H1 (cell line): ENCODE results near the gene PSMD13. TPM values are rescaled to one million over a fixed set of nuclear protein-coding genes. Genes with fewer than 3 reads are reported as not detected.

Experiments
- CTCF ChIA-PET: fragments of 300-600 bp; sonication (Branson Sonifier 250); formaldehyde crosslinking; loops from one replicate; lab custom pipeline; 2021; ENCODE audit not compliant: partially characterized antibody; lab: Charles Lee
- POLR2A ChIA-PET: fragments of 300-600 bp; sonication (Branson Sonifier 250); formaldehyde crosslinking; loops from one replicate; lab custom pipeline; 2021; ENCODE audit warnings: inconsistent platforms; ENCODE audit not compliant: partially characterized antibody; lab: Charles Lee
- DNase-seq, 2 experiments: peaks; one replicate each; pipeline versions ENCODE4 v3.0.0 to v3.0.0-alpha.2; 2010 to 2022; ENCODE audit warnings: low spot score in 2 of 2, low read depth in 1 of 2, mixed read lengths in 1 of 2
- FAIRE-seq: peaks from 2 replicates; lab custom pipeline; 2011; peaks lifted over from hg19 to GRCh38; lab: Jason Lieb, UNC
- H2AFZ ChIP-seq: 2 replicates; pipeline ENCODE4 v1.8.1; 2012; ENCODE audit warnings: low read length, inconsistent platforms
- H2AK5ac ChIP-seq: 2 replicates; pipeline ENCODE4 v1.6.1; 2013; ENCODE audit warnings: low read depth, low read length
- H2BK120ac ChIP-seq: replicated peaks from 2 replicates; pipeline ENCODE3; 2013; ENCODE audit warnings: low read depth, low read length, inconsistent platforms
- H2BK12ac ChIP-seq: 2 replicates; pipeline ENCODE4 v1.6.1; 2013; ENCODE audit warnings: low read depth, low read length
- H2BK15ac ChIP-seq: 2 replicates; pipeline ENCODE4 v1.6.1; 2013; ENCODE audit warnings: low read length
- H2BK20ac ChIP-seq: 2 replicates; pipeline ENCODE4 v1.6.1; 2013; ENCODE audit warnings: low read length
- H2BK5ac ChIP-seq: 2 replicates; pipeline ENCODE4 v1.6.1; 2013; ENCODE audit warnings: low read depth, low read length
- H3K14ac ChIP-seq: 2 replicates; pipeline ENCODE4 v1.6.1; 2013; ENCODE audit warnings: inconsistent platforms; ENCODE audit not compliant: insufficient read length
- H3K18ac ChIP-seq: 2 replicates; pipeline ENCODE4 v1.6.1; 2013; ENCODE audit warnings: low read length; ENCODE audit errors: extremely low read depth
- H3K23ac ChIP-seq: 2 replicates; pipeline ENCODE4 v1.6.1; 2013; ENCODE audit warnings: inconsistent platforms; ENCODE audit not compliant: insufficient read length
- H3K23me2 ChIP-seq: 2 replicates; pipeline ENCODE4 v1.6.1; 2013; ENCODE audit warnings: low read depth, low read length
- H3K27ac ChIP-seq: 2 replicates; pipeline ENCODE4 v1.6.1; 2011; ENCODE audit warnings: low read depth, low read length, inconsistent platforms
- H3K27me3 ChIP-seq, 4 experiments: replicated peaks in 1 of 4; 1 replicate in 1 of 4; 2 replicates in 3 of 4; pipeline versions ENCODE4 v1.6.1 to v1.8.1; 2011 to 2013; ENCODE audit warnings: low read length in 3 of 4, mild to moderate bottlenecking in 3 of 4, inconsistent platforms in 2 of 4, mixed read lengths in 2 of 4, moderate library complexity in 1 of 4; ENCODE audit not compliant: control insufficient read depth in 3 of 4, insufficient read depth in 3 of 4; ENCODE audit errors: extremely low read depth in 1 of 4
- H3K36me3 ChIP-seq, 4 experiments: 2 replicates each; pipeline versions ENCODE4 v1.6.1 to v1.8.1; 2011 to 2013; ENCODE audit warnings: mild to moderate bottlenecking in 4 of 4, low read length in 3 of 4, moderate library complexity in 2 of 4, control low read depth in 1 of 4, inconsistent platforms in 1 of 4; ENCODE audit not compliant: insufficient read depth in 4 of 4, control insufficient read depth in 2 of 4
- H3K4ac ChIP-seq: replicated peaks from 2 replicates; pipeline ENCODE3; 2013; ENCODE audit warnings: low read length, low read depth, mixed read lengths, inconsistent platforms; ENCODE audit not compliant: insufficient read length
- H3K4me1 ChIP-seq, 4 experiments: replicated peaks in 1 of 4; 1 replicate in 1 of 4; 2 replicates in 3 of 4; pipeline versions ENCODE4 v1.6.1 to v1.8.1; 2011 to 2013; ENCODE audit warnings: low read length in 3 of 4, inconsistent platforms in 2 of 4, mixed read lengths in 1 of 4; ENCODE audit not compliant: insufficient read depth in 4 of 4, control insufficient read depth in 3 of 4
- H3K4me2 ChIP-seq, 2 experiments: 2 replicates each; pipeline versions ENCODE4 v1.6.1 to v1.8.1; 2011 to 2013; ENCODE audit warnings: low read depth in 2 of 2, low read length in 2 of 2, control low read depth in 1 of 2, inconsistent platforms in 1 of 2, mild to moderate bottlenecking in 1 of 2; ENCODE audit not compliant: insufficient read depth in 1 of 2
- H3K4me3 ChIP-seq, 4 experiments: fragments of 200-600, 300-600 bp in 1 of 4; sonication (generic), shearing (Covaris generic), sonication (Bioruptor Twin) in 1 of 4; 2 replicates each; pipeline versions ENCODE4 v1.5.1 to v1.8.1; 2011 to 2016; ENCODE audit warnings: low read length in 4 of 4, low read depth in 3 of 4, control low read depth in 2 of 4, inconsistent platforms in 2 of 4, mild to moderate bottlenecking in 2 of 4, mixed read lengths in 1 of 4, moderate library complexity in 1 of 4; ENCODE audit not compliant: insufficient read depth in 2 of 4; ENCODE audit errors: extremely low read depth in 1 of 4
- H3K56ac ChIP-seq: replicated peaks from 2 replicates; pipeline ENCODE3; 2013; ENCODE audit warnings: low read depth, mild to moderate bottlenecking, mixed read lengths, low read length, inconsistent platforms; ENCODE audit not compliant: insufficient read length
- H3K79me1 ChIP-seq: 2 replicates; pipeline ENCODE4 v1.6.1; 2013; ENCODE audit warnings: low read depth, low read length, control low read depth
- H3K79me2 ChIP-seq, 2 experiments: 2 replicates each; pipeline versions ENCODE4 v1.6.1 to v1.8.1; 2012 to 2013; ENCODE audit warnings: low read length in 2 of 2, mild to moderate bottlenecking in 2 of 2, inconsistent platforms in 1 of 2; ENCODE audit not compliant: insufficient read depth in 2 of 2, control insufficient read depth in 1 of 2
- H3K9ac ChIP-seq, 4 experiments: replicated peaks in 1 of 4; 1 replicate in 1 of 4; 2 replicates in 3 of 4; pipeline versions ENCODE4 v1.6.1 to v1.8.1; 2011 to 2013; ENCODE audit warnings: low read depth in 3 of 4, low read length in 3 of 4, control low read depth in 2 of 4, mild to moderate bottlenecking in 2 of 4, moderate library complexity in 2 of 4, inconsistent platforms in 1 of 4; ENCODE audit errors: extremely low read depth in 1 of 4
- H3K9me3 ChIP-seq, 2 experiments: 2 replicates each; pipeline versions ENCODE4 v1.6.1 to v1.8.1; 2012 to 2013; ENCODE audit warnings: mild to moderate bottlenecking in 2 of 2, moderate library complexity in 2 of 2, control low read depth in 1 of 2, inconsistent platforms in 1 of 2, low read depth in 1 of 2, low read length in 1 of 2, mixed read lengths in 1 of 2; ENCODE audit not compliant: insufficient read depth in 2 of 2
- H4K20me1 ChIP-seq, 2 experiments: replicated peaks in 1 of 2; 2 replicates each; pipeline versions ENCODE3 to v1.8.1; 2011 to 2013; ENCODE audit warnings: inconsistent platforms in 2 of 2, low read length in 2 of 2, mild to moderate bottlenecking in 1 of 2; ENCODE audit not compliant: insufficient read depth in 2 of 2, control insufficient read depth in 1 of 2
- H4K5ac ChIP-seq: 2 replicates; pipeline ENCODE4 v1.6.1; 2013; ENCODE audit warnings: low read length, low read depth, mixed read lengths, inconsistent platforms; ENCODE audit not compliant: insufficient read length
- H4K8ac ChIP-seq: 2 replicates; pipeline ENCODE4 v1.8.0; 2013; ENCODE audit warnings: mild to moderate bottlenecking, moderate library complexity, low read length, inconsistent platforms; ENCODE audit not compliant: insufficient read depth; ENCODE audit errors: extremely low read depth
- H4K91ac ChIP-seq: replicated peaks from 2 replicates; pipeline ENCODE3; 2013; ENCODE audit warnings: low read length, mixed read lengths, inconsistent platforms; ENCODE audit not compliant: insufficient read length
- NANOG ChIP-seq: IDR thresholded peaks from 2 replicates; pipeline ENCODE4 v1.6.1; 2011; ENCODE audit warnings: low read length, low read depth, mild to moderate bottlenecking, inconsistent platforms; ENCODE audit not compliant: insufficient read depth, poor library complexity, severe bottlenecking
- SP2 ChIP-seq: IDR thresholded peaks from 2 replicates; pipeline ENCODE4 v1.6.1; 2012; ENCODE audit warnings: mild to moderate bottlenecking, low read length, inconsistent platforms
- WGBS, 2 experiments: shearing (Covaris generic) in 1 of 2; methylation state at CpG; one replicate each; pipeline versions ENCODE4 v1.1.6 to v1.1.7; 2013 to 2015; ENCODE audit warnings: low lambda C conversion rate in 2 of 2, mixed read lengths in 2 of 2, inconsistent platforms in 1 of 2, low coverage in 1 of 2, missing lambda C conversion rate in 1 of 2; ENCODE audit not compliant: insufficient replicate concordance in 2 of 2, insufficient coverage in 1 of 2, insufficient read length in 1 of 2; ENCODE audit errors: extremely low coverage in 1 of 2, missing lambda C conversion rate in 1 of 2; 5-methylcytosine and 5-hydroxymethylcytosine counted together
- polyA plus RNA-seq, 7 experiments: library from polyadenylated mRNA; depleted of rRNA in 3 of 7; stranded (reverse) in 5 of 7; unstranded in 2 of 7; fragments of >200 nt in 5 of 7; fragments of 200-250 nt in 2 of 7; gene quantifications; 1 replicate in 5 of 7; 2 replicates in 1 of 7; 4 replicates in 1 of 7; pipeline versions ENCODE4 v1.2.1 to v1.2.3, GENCODE V29; 2011 to 2013; ENCODE audit warnings: missing spikeins in 2 of 7, mixed read lengths in 2 of 7
- total RNA-seq: library from RNA; stranded (reverse); fragmentation: NEBNext Ultra II Directional; extraction: Animal tissue kit (Norgen Biotek cat#: 25700); gene quantifications from 2 replicates; pipeline ENCODE4 v1.2.1, GENCODE V29; 2021

Gene PSMD13
- total and polyA plus RNA-seq, 2 of the 8 experiments (the other 6 are each of a cell fraction or from before 2014, with no cell fraction given), result 121 to 141 TPM

GRCh38 chr11:282630-283360 is 46.0 kb downstream of the PSMD13 start:
- no peak overlapping the region for H3K4me2 ChIP-seq
- H3K23me2 ChIP-seq, result no peaks in the 10 kb centered on the region
- peak overlapping the region; percentile 94; the same call in 1 of the 2 replicates for H2BK12ac ChIP-seq
- no peak overlapping the region for H3K23ac ChIP-seq
- ChIA-PET CTCF (interaction anchor here (0.9 to 8.6 kb wide), 7 partner anchors 8 to 82 kb away, joined by 3 to 88 read pairs (median 5); no protein-coding TSS in a partner anchor), POLR2A (interaction anchor here (1.3 to 7.7 kb wide), 9 partner anchors 9 to 113 kb away, joined by 4 to 51 read pairs (median 7); partner anchors contain the start of gene IFITM5)
- no peak overlapping the region; the same call in 1 of the 2 replicates for H2BK5ac ChIP-seq
- H2AFZ ChIP-seq, result no peak overlapping the region
- H4K20me1 ChIP-seq, result no peaks in the 10 kb centered on the region
- H3K79me2 ChIP-seq, result no peaks in the 10 kb centered on the region
- H3K4me3 ChIP-seq, result no peak overlapping the region
- peaks cover 0 to 2% of the 10 kb centered on the region in 2 experiments; a peak in 1 of 4 replicates for H3K9me3 ChIP-seq
- H3K27me3 ChIP-seq, result peaks cover 0 to 12% (median 7%) of the 10 kb centered on the region in 4 experiments; a peak in 5 of 7 replicates
- H4K8ac ChIP-seq, result peak overlapping the region; percentile 29; the same call in 1 of the 2 replicates
- peak overlapping the region; percentile 25 for H4K91ac ChIP-seq
- 88% methylated on average over 8 of the region's 13 CpGs; no CpG with 5 or more reads in 1 of the 2 experiments for WGBS, 2 experiments
- H3K14ac ChIP-seq, result no peak overlapping the region
- no peak overlapping the region for H3K27ac ChIP-seq
- H3K4ac ChIP-seq, result no peak overlapping the region
- H3K18ac ChIP-seq, result peak overlapping the region; percentile 60; the same call in 1 of the 2 replicates
- 0 out of 2 replicates have a peak overlapping the region, but pooled peaks have one; percentile 75 for H2BK15ac ChIP-seq
- peaks cover 0 to 7% (median 4%) of the 10 kb centered on the region in 4 experiments; a peak in 5 of 7 replicates for H3K4me1 ChIP-seq
- peak overlapping the region; percentile 87 for H2BK120ac ChIP-seq
- H2AK5ac ChIP-seq, result no peak overlapping the region
- FAIRE-seq (no peak), DNase-seq (peak in 1 of 2 experiments; percentile 43)
- H3K56ac ChIP-seq, result no peak overlapping the region
- H4K5ac ChIP-seq, result peak overlapping the region; percentile 6
- no peaks in the 10 kb centered on the region for H3K79me1 ChIP-seq
- H2BK20ac ChIP-seq, result peak overlapping the region; percentile 24
- no peak overlapping the region for H3K9ac ChIP-seq
- H3K36me3 ChIP-seq, result no peaks in the 10 kb centered on the region
- TF ChIP-seq NANOG, result no peak
- no peak for TF ChIP-seq SP2
